ENCODE results near the gene CCDC171.

DNA sequence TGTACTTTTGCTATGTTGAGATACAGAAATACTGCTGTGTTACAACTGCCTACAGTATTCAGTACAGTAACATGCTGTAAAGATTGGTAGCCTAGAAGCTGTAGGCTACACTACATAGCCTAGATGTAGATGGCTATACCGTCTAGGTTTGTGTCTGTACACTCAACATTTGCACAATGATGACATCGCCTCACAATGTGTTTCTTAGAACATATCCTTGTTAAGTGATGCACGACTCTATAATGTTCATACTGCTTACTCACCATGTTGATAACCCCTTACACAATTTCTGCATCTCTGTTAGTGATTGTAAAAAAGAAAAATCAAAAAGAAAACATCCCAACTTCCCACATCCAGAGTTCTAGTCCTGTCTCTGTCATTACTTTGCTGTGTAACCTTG, 450.0 kb downstream of the CCDC171 start:
- TF ChIP-seq, protein P1, sequence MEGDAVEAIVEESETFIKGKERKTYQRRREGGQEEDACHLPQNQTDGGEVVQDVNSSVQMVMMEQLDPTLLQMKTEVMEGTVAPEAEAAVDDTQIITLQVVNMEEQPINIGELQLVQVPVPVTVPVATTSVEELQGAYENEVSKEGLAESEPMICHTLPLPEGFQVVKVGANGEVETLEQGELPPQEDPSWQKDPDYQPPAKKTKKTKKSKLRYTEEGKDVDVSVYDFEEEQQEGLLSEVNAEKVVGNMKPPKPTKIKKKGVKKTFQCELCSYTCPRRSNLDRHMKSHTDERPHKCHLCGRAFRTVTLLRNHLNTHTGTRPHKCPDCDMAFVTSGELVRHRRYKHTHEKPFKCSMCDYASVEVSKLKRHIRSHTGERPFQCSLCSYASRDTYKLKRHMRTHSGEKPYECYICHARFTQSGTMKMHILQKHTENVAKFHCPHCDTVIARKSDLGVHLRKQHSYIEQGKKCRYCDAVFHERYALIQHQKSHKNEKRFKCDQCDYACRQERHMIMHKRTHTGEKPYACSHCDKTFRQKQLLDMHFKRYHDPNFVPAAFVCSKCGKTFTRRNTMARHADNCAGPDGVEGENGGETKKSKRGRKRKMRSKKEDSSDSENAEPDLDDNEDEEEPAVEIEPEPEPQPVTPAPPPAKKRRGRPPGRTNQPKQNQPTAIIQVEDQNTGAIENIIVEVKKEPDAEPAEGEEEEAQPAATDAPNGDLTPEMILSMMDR (IDR thresholded peaks at IDR 0.05), result no peak
- TF ChIP-seq POLR2A (IDR thresholded peaks at IDR 0.05), result no peak
